ENCODE results near the gene BTNL2.
"Not testable (repeated sequence)": the region's sequence is repeated elsewhere in the genome, so short reads cannot be mapped to it uniquely, and the experiment has no call there.

The BTNL2 gene

GRCh38 chr6:32406857-32407256 is at the start of gene BTNL2:
Gene BTNL2, minus strand, starts transcription at chr6:32407181. Its CDS starts 58 bp downstream, at chr6:32407123.
- no peak for DNase-seq

- DNase-seq = no peak
These were observed 42.2 kb upstream of the BTNL2 start for GRCh38 chr6:32449088-32449736.

- DNase-seq = no peak
These were observed 41.0 kb upstream of the BTNL2 start for GRCh38 chr6:32447932-32448331.

DNA sequence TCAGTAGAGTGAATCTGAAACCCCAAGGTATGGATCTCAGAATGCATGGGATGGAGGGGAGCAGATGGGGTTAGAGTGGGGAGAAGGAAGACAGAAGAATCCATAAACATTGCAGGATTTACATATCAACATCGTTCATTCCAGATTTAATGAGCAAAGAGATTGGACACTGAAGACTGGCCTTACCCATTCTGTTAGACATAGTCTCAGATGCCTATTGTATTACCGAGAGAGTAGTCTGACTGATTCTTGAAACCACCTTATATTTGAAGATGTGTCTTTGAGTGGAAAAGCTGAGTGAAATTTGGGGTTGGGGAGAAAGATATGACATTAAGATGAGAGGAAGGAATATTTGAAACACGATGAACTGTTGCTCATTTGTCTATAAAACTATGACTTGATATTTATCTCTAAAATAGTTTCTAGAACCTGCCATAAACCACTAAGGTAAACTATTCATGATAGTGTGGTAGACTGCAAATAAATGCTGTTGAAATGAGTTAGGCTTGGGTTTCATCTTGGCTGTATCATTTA is 38.4 kb upstream of the BTNL2 start:
- DNase-seq = no peak

- no peak for DNase-seq
These were observed 37.5 kb upstream of the BTNL2 start for GRCh38 chr6:32444433-32444832.

DNA sequence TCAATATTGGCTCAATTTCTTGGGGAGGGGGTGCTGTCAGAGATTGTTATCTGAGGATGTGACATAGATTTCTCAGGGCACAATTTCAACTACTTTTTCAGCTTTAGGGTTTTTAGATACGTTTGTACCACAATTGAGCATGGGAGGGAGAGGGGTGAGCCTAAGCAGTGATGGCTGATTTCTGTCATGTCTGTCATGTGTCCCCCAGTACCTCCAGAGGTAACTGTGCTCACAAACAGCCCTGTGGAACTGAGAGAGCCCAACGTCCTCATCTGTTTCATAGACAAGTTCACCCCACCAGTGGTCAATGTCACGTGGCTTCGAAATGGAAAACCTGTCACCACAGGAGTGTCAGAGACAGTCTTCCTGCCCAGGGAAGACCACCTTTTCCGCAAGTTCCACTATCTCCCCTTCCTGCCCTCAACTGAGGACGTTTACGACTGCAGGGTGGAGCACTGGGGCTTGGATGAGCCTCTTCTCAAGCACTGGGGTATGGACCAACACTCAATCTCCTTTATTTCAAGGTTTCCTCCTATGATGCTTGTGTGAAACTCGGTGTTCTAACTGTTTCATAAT is 36.1 kb upstream of the BTNL2 start:
- DNase-seq = no peak

GRCh38 chr6:32442243-32442667 is 35.3 kb upstream of the BTNL2 start:
- no peak for DNase-seq

DNA sequence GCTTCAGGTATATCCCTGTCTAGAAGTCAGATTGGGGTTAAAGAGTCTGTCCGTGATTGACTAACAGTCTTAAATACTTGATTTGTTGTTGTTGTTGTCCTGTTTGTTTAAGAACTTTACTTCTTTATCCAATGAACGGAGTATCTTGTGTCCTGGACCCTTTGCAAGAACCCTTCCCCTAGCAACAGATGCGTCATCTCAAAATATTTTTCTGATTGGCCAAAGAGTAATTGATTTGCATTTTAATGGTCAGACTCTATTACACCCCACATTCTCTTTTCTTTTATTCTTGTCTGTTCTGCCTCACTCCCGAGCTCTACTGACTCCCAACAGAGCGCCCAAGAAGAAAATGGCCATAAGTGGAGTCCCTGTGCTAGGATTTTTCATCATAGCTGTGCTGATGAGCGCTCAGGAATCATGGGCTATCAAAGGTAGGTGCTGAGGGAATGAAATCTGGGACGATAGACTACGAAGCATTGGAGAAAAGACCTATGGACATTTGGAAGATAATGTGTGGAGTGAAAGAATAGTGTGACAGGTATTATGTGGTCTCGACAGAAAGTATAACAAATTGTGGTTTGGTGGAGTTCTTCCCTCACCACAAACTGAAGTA is 32.7 kb upstream of the BTNL2 start, which contains the start of gene HLA-DRA:
HLA-DRA (plus strand) TSS at position 286 of the 613 bp plus-strand sequence; CDS start at position 350, 64 bp downstream.
- no peak for DNase-seq

GRCh38 chr6:32439139-32439538 is 32.2 kb upstream of the BTNL2 start:
- no peak for DNase-seq

GRCh38 chr6:32436995-32437836 is 30.2 kb upstream of the BTNL2 start:
- DNase-seq = no peak

DNA sequence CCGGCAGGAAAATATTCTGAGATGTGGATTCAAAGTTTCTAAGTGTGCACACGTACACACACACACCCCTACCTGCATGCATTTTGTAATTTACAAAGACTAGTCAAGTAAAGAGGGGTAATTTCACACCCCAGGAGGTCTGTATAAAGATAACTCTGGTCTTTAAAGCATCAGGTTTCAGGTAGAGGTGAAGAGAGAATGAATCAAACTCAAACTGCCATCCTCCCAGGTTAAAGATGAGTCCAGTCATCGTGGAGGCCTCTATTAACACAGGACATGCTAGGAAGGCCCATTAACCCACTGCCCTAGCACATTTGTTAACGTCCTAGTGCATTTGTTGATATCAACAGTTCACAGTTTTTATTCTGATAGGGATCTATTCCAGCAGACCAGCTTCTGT is 29.2 kb upstream of the BTNL2 start:
- no peak for DNase-seq

DNA sequence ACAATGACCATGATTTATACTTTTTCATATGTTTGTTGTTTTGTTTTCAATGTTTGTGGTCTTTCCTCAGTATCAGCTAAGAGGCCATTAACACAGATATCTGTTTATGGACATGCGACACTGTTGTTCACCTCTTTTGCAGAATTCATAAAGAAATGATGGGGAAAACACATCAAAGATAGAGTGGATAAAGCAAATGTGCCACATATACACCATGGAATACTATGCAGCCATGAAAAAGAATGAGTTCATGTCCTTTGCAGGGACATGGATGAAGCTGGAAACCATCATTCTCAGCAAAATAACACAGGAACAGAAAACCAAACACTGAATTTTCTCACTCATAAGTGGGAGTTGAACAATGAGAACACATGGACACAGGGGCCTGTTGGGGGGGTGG is 27.0 kb upstream of the BTNL2 start:
- not testable (repeated sequence) for DNase-seq

- DNase-seq = no peak
These were observed 25.1 kb upstream of the BTNL2 start for GRCh38 chr6:32432050-32432450.

DNA sequence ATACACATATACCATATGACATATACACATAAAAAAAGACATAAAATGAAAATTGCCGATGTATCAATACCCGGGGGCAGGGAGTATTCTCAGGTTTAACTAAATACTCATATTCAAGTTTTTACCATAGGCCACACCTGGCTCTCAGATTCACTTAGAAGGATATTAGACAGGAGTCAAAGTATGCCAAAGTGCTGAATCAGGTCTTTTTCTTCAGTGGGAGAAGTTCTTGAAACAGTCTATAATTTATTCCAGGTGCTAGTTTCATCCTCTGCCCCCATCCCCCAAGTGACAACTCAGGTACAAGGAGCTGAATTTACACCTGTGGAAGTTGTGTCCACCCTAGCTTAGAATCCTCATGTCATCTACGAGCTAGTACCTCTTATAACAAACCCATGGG is 24.2 kb upstream of the BTNL2 start:
- no peak for DNase-seq

DNA sequence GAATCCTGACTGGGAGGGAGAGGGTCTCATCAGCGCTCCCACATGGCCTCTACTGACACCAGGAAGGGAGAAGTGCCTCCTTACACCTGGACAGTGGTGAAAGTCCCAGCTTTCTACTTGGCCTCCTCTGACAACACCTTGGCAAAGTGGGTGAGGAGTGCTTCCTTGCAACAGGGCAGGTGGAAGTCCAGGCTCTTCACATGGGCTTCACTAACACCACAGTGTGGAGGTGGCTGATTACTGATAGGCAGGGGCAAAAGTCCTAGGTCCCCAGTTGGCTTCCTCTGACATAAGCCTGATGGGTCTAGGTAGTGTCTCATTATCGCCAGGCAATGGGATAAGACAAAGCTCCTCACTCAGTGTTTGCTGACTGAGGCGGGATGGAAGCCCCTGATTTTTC is 23.2 kb upstream of the BTNL2 start:
- DNase-seq = no peak

GRCh38 chr6:32427934-32428474 is 21.0 kb upstream of the BTNL2 start:
- DNase-seq = no peak

DNA sequence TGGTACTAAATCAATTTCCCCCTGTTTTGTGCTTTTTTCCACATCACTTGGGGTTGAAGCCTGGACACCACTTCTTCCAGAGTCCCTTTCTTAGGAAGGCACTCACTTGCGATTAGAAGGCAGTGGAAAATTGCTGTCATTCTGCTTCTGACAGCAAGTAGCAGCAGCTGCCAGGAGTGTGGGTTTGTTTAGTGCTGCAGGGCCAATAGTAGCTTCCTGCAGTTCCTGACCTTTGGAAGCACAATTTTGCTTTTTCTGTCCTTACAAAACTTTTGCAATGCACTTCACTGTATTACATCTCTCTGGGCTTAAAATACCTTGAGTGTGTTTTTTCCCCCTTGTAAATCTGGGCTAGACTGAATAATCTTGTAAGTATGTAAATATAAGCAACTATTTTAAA is 20.2 kb upstream of the BTNL2 start:
- DNase-seq = no peak

- DNase-seq = no peak
These were observed 19.4 kb upstream of the BTNL2 start for GRCh38 chr6:32426338-32426737.

- DNase-seq = no peak
These were observed 17.8 kb upstream of the BTNL2 start for GRCh38 chr6:32424589-32425300.

DNA sequence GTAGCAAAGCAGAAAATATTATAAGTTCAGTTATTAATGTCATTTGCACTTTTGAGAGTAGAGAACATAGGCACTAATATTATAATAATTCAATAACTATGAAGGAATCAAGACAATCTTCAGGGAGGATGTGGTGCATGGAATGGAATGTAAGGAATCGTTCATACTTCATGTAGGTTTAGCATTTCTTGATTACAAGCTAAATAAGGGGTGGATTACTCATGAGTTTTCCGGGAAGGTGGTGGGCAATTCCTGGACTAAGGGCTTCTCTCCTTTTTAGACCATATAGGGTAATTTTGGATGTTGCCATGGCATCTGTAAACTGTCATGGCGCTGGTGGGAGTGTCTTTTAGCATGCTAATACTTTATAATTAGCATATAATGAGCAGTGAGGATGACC is 9.1 kb upstream of the BTNL2 start:
- DNase-seq = no peak

- no peak for DNase-seq
These were observed 8.6 kb upstream of the BTNL2 start for GRCh38 chr6:32415521-32416019.

Data from cortex of kidney (tissue), 1 donor.